ENCODE results near the gene MRM3.

The MRM3 gene

DNA sequence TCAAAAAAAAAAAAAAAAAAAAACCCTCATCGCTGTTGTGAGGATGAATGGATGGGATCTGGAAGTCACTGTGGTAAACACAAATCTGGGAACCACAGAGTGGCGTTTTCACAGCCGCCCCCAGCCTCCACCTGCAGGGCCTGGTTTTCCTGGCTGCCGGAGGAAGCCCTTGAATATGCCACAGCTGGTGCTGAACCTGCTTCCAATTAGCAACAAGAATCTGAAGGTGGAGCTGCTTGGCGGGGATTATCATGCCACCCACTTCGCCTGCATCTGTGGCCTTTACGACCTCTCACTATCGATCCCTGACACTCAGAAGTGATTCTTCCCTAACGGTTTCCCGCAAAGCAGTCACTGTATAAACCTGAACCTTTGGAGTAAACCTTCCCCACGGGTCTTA is 16.1 kb downstream of the MRM3 start:
- no peaks in the 10 kb centered on the region for H3K9me3 ChIP-seq (ENCODE audit: insufficient read depth, low read length)
- H3K4me2 ChIP-seq (ENCODE audit: low read depth, low read length, poor library complexity, severe bottlenecking) = no peak overlapping the region
- H2AFZ ChIP-seq (ENCODE audit: low read depth, low read length, severe bottlenecking) = no peak overlapping the region
- no peak overlapping the region for H3K4me3 ChIP-seq (ENCODE audit: insufficient read depth, low read length, poor library complexity, severe bottlenecking)
- H3K36me3 ChIP-seq (ENCODE audit: low read length) = no peaks in the 10 kb centered on the region
- no peaks in the 10 kb centered on the region for H3K27me3 ChIP-seq (ENCODE audit: low read length)
- H3K27ac ChIP-seq (ENCODE audit: low read depth, low read length) = no peak overlapping the region
- no peaks in the 10 kb centered on the region for H3K9me2 ChIP-seq (replicated peaks; ENCODE audit: insufficient read depth, low read length)
- H3F3A ChIP-seq (ENCODE audit: insufficient read depth) = no peaks in the 10 kb centered on the region
- H4K20me1 ChIP-seq (ENCODE audit: low read depth, low read length) = no peaks in the 10 kb centered on the region
- no peak overlapping the region for H3K9ac ChIP-seq (ENCODE audit: low read length)
- TF ChIP-seq EZH2phosphoT487 (conservative IDR thresholded peaks at IDR 0.05; ENCODE audit: low read length) = no peak
- TF ChIP-seq, protein P1, sequence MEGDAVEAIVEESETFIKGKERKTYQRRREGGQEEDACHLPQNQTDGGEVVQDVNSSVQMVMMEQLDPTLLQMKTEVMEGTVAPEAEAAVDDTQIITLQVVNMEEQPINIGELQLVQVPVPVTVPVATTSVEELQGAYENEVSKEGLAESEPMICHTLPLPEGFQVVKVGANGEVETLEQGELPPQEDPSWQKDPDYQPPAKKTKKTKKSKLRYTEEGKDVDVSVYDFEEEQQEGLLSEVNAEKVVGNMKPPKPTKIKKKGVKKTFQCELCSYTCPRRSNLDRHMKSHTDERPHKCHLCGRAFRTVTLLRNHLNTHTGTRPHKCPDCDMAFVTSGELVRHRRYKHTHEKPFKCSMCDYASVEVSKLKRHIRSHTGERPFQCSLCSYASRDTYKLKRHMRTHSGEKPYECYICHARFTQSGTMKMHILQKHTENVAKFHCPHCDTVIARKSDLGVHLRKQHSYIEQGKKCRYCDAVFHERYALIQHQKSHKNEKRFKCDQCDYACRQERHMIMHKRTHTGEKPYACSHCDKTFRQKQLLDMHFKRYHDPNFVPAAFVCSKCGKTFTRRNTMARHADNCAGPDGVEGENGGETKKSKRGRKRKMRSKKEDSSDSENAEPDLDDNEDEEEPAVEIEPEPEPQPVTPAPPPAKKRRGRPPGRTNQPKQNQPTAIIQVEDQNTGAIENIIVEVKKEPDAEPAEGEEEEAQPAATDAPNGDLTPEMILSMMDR (IDR thresholded peaks at IDR 0.05; ENCODE audit: insufficient read depth, low read length, poor library complexity, severe bottlenecking) = no peak
- no peaks in the 10 kb centered on the region for H3K79me2 ChIP-seq (ENCODE audit: insufficient read depth, low read length)

DNA sequence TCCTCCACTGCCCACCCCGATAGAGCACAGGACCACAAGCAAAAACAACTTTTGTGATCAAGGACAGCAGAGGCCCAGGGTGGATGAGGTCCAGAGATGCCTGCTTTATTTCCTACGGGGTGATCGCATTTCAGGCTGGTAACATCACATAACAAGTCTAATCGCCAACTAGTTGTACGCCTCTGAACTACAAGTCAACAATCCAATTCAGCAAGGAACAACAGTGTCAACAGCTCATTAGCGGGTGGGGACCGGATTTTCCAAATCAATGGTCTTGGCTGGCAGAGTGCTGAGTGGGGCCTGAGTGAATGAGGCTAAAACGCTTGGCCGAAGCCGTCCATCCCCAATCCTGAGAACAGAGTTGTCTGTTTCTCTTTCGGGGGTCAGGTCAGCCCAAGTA is 17.1 kb downstream of the MRM3 start:
- Histone ChIP-seq H3F3A (ENCODE audit: insufficient read depth) (no peaks in the 10 kb centered on the region), H3K9ac (ENCODE audit: low read length) (no peak overlapping the region), H3K9me3 (ENCODE audit: insufficient read depth, low read length) (no peaks in the 10 kb centered on the region), H3K27me3 (ENCODE audit: low read length) (no peaks in the 10 kb centered on the region), H3K9me2 (replicated peaks; ENCODE audit: insufficient read depth, low read length) (no peaks in the 10 kb centered on the region), H3K4me2 (ENCODE audit: low read depth, low read length, poor library complexity, severe bottlenecking) (no peak overlapping the region), H3K4me3 (ENCODE audit: insufficient read depth, low read length, poor library complexity, severe bottlenecking) (no peak overlapping the region), H2AFZ (ENCODE audit: low read depth, low read length, severe bottlenecking) (no peak overlapping the region), H4K20me1 (ENCODE audit: low read depth, low read length) (no peaks in the 10 kb centered on the region), H3K36me3 (ENCODE audit: low read length) (no peaks in the 10 kb centered on the region), H3K27ac (ENCODE audit: low read depth, low read length) (no peak overlapping the region), H3K79me2 (ENCODE audit: insufficient read depth, low read length) (no peaks in the 10 kb centered on the region)
- TF ChIP-seq, protein P1 (IDR thresholded peaks at IDR 0.05; ENCODE audit: insufficient read depth, low read length, poor library complexity, severe bottlenecking) = no peak
- no peak for TF ChIP-seq EZH2phosphoT487 (conservative IDR thresholded peaks at IDR 0.05; ENCODE audit: low read length)

DNA sequence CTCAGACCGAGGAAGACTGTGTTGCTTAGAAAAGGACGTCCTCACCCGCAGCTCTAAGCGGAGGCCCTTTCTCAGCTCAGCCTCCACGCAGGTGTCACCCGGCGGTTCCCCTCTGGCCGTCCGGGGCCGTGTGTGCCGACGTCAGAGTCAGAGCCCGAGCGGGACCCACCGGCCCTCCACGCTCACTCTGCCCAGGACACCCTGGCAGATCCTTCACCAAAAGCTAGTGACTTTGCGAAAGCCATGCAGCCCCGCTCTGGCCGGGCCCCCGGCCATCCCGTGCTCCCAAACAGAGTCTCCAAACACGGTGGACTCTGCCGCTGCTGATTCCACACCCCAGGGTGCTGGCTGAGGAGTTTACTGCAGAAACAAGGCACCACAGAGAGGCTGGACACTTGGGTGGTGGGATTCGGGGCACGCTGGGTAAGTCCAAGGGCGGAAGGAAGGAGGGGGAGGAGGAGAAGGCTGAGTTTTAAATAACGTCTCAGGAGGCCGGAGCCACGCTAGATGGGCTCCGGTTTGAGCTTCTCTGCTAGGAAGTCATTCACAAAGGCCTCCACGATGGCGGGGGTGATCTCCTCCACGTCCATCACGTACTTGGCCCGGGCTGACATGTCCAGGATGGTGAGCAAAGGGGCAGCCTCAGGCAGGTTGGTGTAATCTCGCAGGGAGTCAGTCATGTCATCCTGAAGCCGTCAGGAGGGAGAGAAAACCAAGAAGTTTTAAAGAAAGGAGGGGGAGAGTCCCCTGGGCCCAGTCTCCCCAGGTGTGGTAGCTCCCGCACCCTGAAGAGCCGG is 18.5 kb downstream of the MRM3 start:
- no peaks in the 10 kb centered on the region for H3K36me3 ChIP-seq (ENCODE audit: low read length)
- H3K27me3 ChIP-seq (ENCODE audit: low read length) = no peaks in the 10 kb centered on the region
- H3K79me2 ChIP-seq (ENCODE audit: insufficient read depth, low read length) = no peaks in the 10 kb centered on the region
- H3K9ac ChIP-seq (ENCODE audit: low read length) = no peak overlapping the region
- no peaks in the 10 kb centered on the region for H3F3A ChIP-seq (ENCODE audit: insufficient read depth)
- H3K4me2 ChIP-seq (ENCODE audit: low read depth, low read length, poor library complexity, severe bottlenecking) = no peak overlapping the region
- TF ChIP-seq EZH2phosphoT487 (conservative IDR thresholded peaks at IDR 0.05; ENCODE audit: low read length) = no peak
- TF ChIP-seq, protein P1 (IDR thresholded peaks at IDR 0.05; ENCODE audit: insufficient read depth, low read length, poor library complexity, severe bottlenecking) = no peak
- H3K9me3 ChIP-seq (ENCODE audit: insufficient read depth, low read length) = no peaks in the 10 kb centered on the region
- no peak overlapping the region for H2AFZ ChIP-seq (ENCODE audit: low read depth, low read length, severe bottlenecking)
- no peak overlapping the region for H3K4me3 ChIP-seq (ENCODE audit: insufficient read depth, low read length, poor library complexity, severe bottlenecking)
- H4K20me1 ChIP-seq (ENCODE audit: low read depth, low read length) = no peaks in the 10 kb centered on the region
- no peaks in the 10 kb centered on the region for H3K9me2 ChIP-seq (replicated peaks; ENCODE audit: insufficient read depth, low read length)
- no peak overlapping the region for H3K27ac ChIP-seq (ENCODE audit: low read depth, low read length)

Measured in SU-DHL-6 (cell line).